ENCODE data around the gene KCNIP1.

KCNIP1 gene

DNA sequence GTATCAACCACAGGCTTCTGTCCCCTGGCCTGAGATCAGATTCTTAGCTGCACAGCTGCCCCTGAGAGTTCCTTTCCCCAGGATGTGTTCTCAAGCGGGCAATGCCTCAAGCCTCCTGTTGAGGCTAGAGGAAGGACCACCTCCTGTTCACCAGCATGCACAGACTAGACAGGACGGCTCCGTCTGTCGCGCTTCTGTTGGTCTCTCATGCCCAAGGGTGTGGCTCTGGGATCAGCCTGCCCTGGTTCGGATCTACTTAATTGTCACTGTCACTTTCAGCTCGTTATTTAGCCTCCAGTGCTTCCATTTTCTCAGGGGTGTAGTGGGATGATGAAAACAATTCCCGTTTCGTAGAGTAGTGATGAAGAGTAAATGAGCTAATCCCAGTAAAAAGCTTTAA, 103.1 kb downstream of the KCNIP1 start:
- no peaks in the 10 kb centered on the region for H3K9me3 ChIP-seq (ENCODE audit: insufficient read depth, low read depth, low read length)
- H3K4me1 ChIP-seq (ENCODE audit: insufficient read depth, low read length): peaks cover 8% of the 10 kb centered on the region; the same call in 1 of the 2 replicates
- H3K9ac ChIP-seq (ENCODE audit: low read depth, low read length): no peak overlapping the region
- no peak overlapping the region for H3K4me3 ChIP-seq (ENCODE audit: low read length)
- no peaks in the 10 kb centered on the region for H3K36me3 ChIP-seq (ENCODE audit: insufficient read depth, low read depth, low read length)
- peaks cover 4% of the 10 kb centered on the region; the same call in 1 of the 2 replicates for H3K27me3 ChIP-seq (ENCODE audit: insufficient read depth, low read length)
- H3K27ac ChIP-seq (ENCODE audit: low read length): no peak overlapping the region

DNA sequence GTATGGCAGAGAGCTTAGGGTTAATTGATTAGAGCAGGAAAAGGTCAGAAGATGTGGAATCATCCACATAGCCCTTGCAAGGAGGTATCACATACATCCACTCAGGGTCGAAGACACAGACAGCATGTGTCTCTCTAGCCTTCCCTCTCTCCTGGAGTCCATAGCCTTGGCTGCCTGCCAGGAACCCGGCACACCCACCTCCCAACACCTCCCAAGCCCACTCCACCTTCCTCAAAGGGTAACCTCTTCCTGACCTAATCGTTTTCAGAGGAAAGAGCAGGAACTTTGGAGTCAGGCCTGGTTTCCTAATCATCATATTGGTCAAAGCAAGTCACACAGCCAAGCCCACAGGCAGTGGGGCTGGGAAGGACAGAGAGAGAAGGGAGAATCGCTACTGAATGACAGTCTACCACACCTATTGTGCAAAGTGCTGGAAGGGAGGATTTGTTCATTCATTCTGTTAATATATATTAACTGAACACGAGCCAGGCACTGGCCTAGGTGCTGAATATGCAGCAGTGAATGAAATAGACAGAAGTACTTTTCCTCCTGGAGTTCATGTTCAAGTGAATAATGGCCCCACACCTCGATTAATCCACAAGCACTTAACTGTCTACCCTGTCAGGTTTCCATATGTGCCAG, 107.8 kb downstream of the KCNIP1 start:
- Histone ChIP-seq H3K4me1 (ENCODE audit: insufficient read depth, low read length) (peaks cover 16% of the 10 kb centered on the region; the same call in 1 of the 2 replicates), H3K36me3 (ENCODE audit: insufficient read depth, low read depth, low read length) (no peaks in the 10 kb centered on the region), H3K4me3 (ENCODE audit: low read length) (no peak overlapping the region), H3K27ac (ENCODE audit: low read length) (no peak overlapping the region), H3K9me3 (ENCODE audit: insufficient read depth, low read depth, low read length) (no peaks in the 10 kb centered on the region), H3K27me3 (ENCODE audit: insufficient read depth, low read length) (peaks cover 4% of the 10 kb centered on the region; the same call in 1 of the 2 replicates), H3K9ac (ENCODE audit: low read depth, low read length) (no peak overlapping the region)

DNA sequence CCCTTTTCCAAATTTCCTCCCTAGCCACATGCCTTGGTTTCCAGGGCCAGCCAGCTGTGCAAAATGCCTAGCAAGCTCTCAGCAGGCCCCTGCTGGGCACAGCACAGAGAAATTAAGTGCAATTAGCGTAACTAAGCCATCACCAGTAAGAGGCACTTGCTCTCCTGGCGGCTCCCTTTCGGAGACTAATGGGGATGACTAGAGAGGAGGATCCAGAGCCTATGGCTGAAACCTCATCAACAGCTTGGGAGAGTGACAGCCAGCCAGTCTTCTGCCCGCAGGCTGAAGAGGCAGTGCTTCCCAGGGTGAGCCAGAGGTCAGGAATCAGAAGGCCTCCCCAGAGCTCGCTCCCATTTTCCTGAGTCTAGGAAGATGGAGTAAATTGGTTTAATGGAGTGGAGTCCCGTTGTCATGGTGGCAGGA, 108.4 kb downstream of the KCNIP1 start:
- Histone ChIP-seq H3K4me3 (ENCODE audit: low read length) (no peak overlapping the region), H3K36me3 (ENCODE audit: insufficient read depth, low read depth, low read length) (no peaks in the 10 kb centered on the region), H3K4me1 (ENCODE audit: insufficient read depth, low read length) (peaks cover 17% of the 10 kb centered on the region; the same call in 1 of the 2 replicates), H3K27ac (ENCODE audit: low read length) (no peak overlapping the region), H3K27me3 (ENCODE audit: insufficient read depth, low read length) (peaks cover 4% of the 10 kb centered on the region; the same call in 1 of the 2 replicates), H3K9me3 (ENCODE audit: insufficient read depth, low read depth, low read length) (no peaks in the 10 kb centered on the region), H3K9ac (ENCODE audit: low read depth, low read length) (no peak overlapping the region)

DNA sequence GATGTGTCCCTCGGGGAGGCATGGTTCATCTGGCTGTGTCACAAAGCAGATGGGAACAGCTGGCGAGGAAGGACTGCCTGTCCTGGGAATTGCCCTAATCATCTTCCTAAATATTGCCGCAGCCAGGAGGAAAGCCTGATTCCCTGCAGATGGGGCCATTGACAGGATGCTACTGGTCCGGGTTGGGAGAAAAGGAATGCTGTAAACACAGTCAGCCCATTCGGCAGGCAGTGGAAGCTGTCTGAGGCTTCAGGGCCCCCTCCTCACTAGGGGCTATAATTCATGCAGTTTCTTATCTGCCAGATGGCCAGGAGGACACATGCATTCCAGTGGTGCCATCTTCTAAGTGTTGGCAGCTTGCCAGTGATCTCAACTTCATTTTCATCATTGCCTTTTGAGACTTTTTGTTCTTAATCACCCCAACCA, 110.3 kb downstream of the KCNIP1 start:
- Histone ChIP-seq H3K4me1 (ENCODE audit: insufficient read depth, low read length) (peaks cover 26% of the 10 kb centered on the region; the same call in 1 of the 2 replicates), H3K4me3 (ENCODE audit: low read length) (no peak overlapping the region), H3K27me3 (ENCODE audit: insufficient read depth, low read length) (peaks cover 4% of the 10 kb centered on the region; the same call in 1 of the 2 replicates), H3K36me3 (ENCODE audit: insufficient read depth, low read depth, low read length) (no peaks in the 10 kb centered on the region), H3K9me3 (ENCODE audit: insufficient read depth, low read depth, low read length) (no peaks in the 10 kb centered on the region), H3K27ac (ENCODE audit: low read length) (no peak overlapping the region), H3K9ac (ENCODE audit: low read depth, low read length) (no peak overlapping the region)

DNA sequence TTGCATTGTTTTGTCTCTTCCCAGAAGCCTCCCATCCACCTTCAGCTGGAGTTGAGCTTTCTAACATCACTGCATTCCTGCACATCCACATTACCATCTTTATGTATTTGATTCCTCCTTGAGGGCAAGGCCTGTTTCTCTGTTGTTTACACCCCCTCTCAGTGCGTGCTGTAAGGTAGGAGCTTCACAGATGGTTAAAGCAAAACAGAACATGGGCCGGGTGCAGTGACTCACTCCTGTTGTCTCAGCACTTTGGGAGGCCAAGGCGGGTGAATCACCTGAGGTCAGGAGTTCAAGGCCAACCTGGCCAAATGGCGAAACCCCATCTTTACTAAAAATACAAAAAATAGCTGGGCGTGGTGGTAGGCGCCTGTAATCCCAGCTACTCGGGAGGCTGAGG, 110.9 kb downstream of the KCNIP1 start:
- Histone ChIP-seq H3K9ac (ENCODE audit: low read depth, low read length) (no peak overlapping the region), H3K4me3 (ENCODE audit: low read length) (no peak overlapping the region), H3K27me3 (ENCODE audit: insufficient read depth, low read length) (peaks cover 4% of the 10 kb centered on the region; the same call in 1 of the 2 replicates), H3K4me1 (ENCODE audit: insufficient read depth, low read length) (peaks cover 26% of the 10 kb centered on the region; the same call in 1 of the 2 replicates), H3K36me3 (ENCODE audit: insufficient read depth, low read depth, low read length) (no peaks in the 10 kb centered on the region), H3K9me3 (ENCODE audit: insufficient read depth, low read depth, low read length) (no peaks in the 10 kb centered on the region), H3K27ac (ENCODE audit: low read length) (no peak overlapping the region)

DNA sequence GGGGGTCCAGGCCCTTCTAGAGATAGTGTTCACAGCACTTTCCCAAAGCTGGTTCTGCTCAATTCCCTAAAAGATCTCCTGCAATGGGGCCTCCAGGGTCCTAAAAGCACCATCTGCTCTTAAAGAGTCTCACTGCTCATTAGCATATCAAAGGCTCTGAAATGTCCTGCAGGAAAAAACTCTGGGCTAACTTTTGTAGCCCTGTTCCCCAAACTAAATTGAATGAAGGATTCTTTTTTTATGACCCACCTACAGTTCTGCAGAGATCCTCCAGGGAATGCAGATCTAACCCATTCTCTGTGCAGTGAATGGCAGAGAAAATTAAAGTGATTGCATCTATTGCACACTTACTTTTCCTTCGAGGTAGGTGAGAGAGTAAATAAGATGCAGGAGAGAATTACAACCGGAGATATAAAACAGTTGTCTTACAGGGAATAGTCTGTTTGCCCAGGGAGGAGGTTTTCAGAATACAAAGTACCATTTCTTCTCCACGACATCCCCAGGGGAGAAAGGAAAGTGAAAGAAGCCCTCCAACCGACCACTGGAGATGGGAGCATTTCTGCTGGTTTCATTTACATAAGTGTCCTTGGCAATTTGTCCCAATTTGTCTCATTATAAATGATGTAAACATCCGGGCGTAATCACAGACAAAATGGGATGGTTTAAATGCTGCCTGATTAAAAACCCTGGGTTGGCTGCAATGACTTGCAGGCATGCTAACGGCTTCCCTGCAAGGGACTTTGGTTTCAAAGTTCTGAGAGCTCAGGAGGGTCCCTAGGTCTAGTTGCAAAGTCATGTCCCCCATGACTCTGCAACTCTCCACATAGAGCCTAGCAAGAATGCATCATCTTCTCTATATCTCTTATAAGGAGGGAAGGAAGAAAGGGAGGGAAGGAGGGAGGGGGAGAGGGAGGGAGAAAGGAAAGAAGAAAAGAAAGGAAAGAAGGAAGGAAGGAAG, 114.0 kb downstream of the KCNIP1 start:
- Histone ChIP-seq H3K4me1 (ENCODE audit: insufficient read depth, low read length) (peaks cover 16% of the 10 kb centered on the region; the same call in 1 of the 2 replicates), H3K36me3 (ENCODE audit: insufficient read depth, low read depth, low read length) (no peaks in the 10 kb centered on the region), H3K9ac (ENCODE audit: low read depth, low read length) (no peak overlapping the region), H3K27me3 (ENCODE audit: insufficient read depth, low read length) (no peaks in the 10 kb centered on the region; the same call in 1 of the 2 replicates), H3K27ac (ENCODE audit: low read length) (no peak overlapping the region), H3K9me3 (ENCODE audit: insufficient read depth, low read depth, low read length) (no peaks in the 10 kb centered on the region), H3K4me3 (ENCODE audit: low read length) (no peak overlapping the region)

DNA sequence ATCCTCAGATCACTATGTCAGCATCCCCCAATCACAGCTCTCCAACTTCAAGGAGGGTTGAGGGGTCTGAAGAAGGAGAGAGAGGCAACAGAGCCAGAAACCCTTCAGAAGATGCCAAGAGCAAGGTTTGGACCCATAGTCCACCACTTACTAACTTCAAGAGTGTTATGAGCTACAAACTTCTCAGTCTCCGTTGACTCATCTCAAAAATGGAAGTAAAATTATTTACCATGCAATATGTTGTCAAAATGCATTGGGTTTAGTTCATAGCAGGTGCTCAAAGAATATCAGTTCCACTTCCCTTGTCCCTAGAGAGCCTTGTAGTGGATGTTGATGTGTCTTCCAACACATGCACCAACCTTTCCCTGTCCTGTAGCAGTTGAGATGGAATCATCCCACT, 116.0 kb downstream of the KCNIP1 start:
- no peak overlapping the region for H3K9ac ChIP-seq (ENCODE audit: low read depth, low read length)
- H3K4me1 ChIP-seq (ENCODE audit: insufficient read depth, low read length): peaks cover 10% of the 10 kb centered on the region; the same call in 1 of the 2 replicates
- H3K36me3 ChIP-seq (ENCODE audit: insufficient read depth, low read depth, low read length): no peaks in the 10 kb centered on the region
- no peak overlapping the region for H3K4me3 ChIP-seq (ENCODE audit: low read length)
- no peak overlapping the region for H3K27ac ChIP-seq (ENCODE audit: low read length)
- no peaks in the 10 kb centered on the region; the same call in 1 of the 2 replicates for H3K27me3 ChIP-seq (ENCODE audit: insufficient read depth, low read length)
- H3K9me3 ChIP-seq (ENCODE audit: insufficient read depth, low read depth, low read length): no peaks in the 10 kb centered on the region

DNA sequence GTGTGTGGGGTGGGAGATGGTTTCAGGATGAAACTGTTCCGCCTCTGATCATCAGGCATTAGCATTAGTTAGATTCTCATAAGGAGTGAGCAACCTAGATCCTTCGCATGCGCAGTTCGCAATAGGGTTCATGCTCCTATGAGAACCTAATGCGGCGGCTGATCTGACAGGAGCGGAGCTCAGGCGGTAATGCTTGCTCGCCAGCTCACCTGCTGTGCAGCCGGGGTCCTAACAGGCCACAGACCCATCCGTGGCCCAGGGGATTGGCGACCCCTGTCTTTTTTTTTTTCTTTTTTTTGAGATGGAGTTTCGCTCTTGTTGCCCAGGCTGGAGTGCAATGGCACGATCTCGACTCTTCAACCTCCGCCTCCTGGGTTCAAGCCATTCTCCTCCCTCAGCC, 119.1 kb downstream of the KCNIP1 start:
- Histone ChIP-seq H3K9me3 (ENCODE audit: insufficient read depth, low read depth, low read length) (no peaks in the 10 kb centered on the region), H3K4me1 (ENCODE audit: insufficient read depth, low read length) (peaks cover 12% of the 10 kb centered on the region; the same call in 1 of the 2 replicates), H3K27ac (ENCODE audit: low read length) (no peak overlapping the region), H3K9ac (ENCODE audit: low read depth, low read length) (no peak overlapping the region), H3K4me3 (ENCODE audit: low read length) (no peak overlapping the region), H3K36me3 (ENCODE audit: insufficient read depth, low read depth, low read length) (no peaks in the 10 kb centered on the region), H3K27me3 (ENCODE audit: insufficient read depth, low read length) (no peaks in the 10 kb centered on the region; the same call in 1 of the 2 replicates)

DNA sequence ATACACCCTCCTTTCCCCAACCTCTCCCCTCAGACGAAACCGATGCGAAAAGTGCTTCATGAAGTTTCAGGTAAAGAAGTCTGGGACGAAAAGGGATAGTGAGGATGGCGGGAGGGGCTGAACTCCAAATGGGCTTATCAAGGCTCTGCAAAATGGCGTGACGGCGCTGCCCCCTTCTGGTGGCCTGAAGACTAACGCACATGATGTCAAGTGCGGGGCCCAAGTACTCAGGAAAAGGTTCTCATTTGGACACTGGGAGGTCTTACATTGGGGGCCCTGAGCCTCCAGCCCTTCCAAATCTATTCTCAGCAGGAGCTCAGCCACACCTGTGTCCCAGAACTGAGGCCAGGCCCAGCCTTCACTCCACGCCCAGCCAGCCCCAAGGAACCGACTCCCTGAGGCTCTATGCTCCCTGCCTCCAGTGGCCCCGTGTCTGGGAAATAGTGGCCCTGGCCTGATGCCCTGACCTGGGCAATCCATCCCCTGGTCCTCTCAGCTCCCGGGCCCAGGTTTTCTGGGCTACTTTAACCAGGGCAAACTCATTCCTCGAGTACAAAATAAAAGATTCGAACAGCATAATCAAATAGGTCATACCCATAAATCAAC, 119.9 kb downstream of the KCNIP1 start:
- H3K9ac ChIP-seq (ENCODE audit: low read depth, low read length): no peak overlapping the region

DNA sequence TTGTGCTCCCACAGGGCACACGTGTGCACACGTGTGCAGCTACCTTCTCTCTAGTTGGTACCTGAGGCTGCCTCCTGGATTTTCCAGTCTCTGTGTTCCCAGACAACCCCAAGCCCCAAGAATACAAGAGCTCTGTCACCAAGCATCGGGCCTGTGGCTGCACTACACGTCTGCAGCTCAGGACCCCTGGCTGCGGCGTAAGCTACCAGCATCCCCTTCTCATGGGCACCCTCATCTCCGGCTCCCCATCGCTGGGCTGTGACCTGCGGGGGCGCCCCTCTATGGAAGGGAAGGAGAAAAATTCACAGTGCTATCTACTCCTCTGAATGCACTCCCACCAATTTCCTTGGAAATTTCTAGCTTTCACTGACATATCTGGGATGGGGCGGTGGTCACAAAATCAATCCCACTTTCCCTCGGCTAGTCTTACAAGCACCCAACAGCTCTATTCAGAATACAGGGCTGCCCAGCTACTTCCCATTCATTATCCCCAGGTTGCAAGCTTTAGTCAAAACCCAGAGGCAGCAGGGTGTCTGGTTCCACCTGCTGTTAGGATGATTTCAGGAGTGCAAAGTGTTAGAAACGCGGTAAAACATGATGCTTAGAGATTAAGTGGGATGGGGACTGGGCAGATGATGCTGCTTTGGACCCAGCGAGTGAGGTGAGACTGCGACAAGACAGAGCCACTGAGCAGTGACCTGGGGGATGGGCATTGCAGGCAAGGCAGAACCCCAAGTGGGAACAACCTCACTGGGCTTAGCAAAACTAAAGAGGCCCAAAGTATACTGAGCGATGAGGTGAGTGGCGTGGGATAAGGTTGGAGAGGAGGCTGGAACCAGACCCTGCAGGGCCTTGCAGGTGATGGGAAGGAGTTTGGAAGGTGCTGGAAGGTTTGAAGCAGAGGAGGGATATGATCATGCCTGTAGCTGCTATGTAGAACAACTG, 121.7 kb downstream of the KCNIP1 start:
- Histone ChIP-seq H3K9me3 (ENCODE audit: insufficient read depth, low read depth, low read length) (no peaks in the 10 kb centered on the region), H3K27me3 (ENCODE audit: insufficient read depth, low read length) (no peaks in the 10 kb centered on the region), H3K4me1 (ENCODE audit: insufficient read depth, low read length) (peaks cover 9% of the 10 kb centered on the region; the same call in 1 of the 2 replicates), H3K36me3 (ENCODE audit: insufficient read depth, low read depth, low read length) (no peaks in the 10 kb centered on the region), H3K4me3 (ENCODE audit: low read length) (no peak overlapping the region), H3K27ac (ENCODE audit: low read length) (no peak overlapping the region), H3K9ac (ENCODE audit: low read depth, low read length) (no peak overlapping the region)

More for the DNA sequence above, 119.9 kb downstream of the KCNIP1 start:
- Histone ChIP-seq H3K4me3 (ENCODE audit: low read length) (no peak overlapping the region), H3K4me1 (ENCODE audit: insufficient read depth, low read length) (peaks cover 9% of the 10 kb centered on the region; the same call in 1 of the 2 replicates), H3K27me3 (ENCODE audit: insufficient read depth, low read length) (no peaks in the 10 kb centered on the region; the same call in 1 of the 2 replicates), H3K36me3 (ENCODE audit: insufficient read depth, low read depth, low read length) (no peaks in the 10 kb centered on the region), H3K9me3 (ENCODE audit: insufficient read depth, low read depth, low read length) (no peaks in the 10 kb centered on the region), H3K27ac (ENCODE audit: low read length) (no peak overlapping the region)
